ENCODE results near the gene IL3RA. TPM values are rescaled to one million over a fixed set of nuclear protein-coding genes. Genes with fewer than 3 reads are reported as not detected.

IL3RA gene
- polyA plus RNA-seq, 1 donor (not counting 4 experiments of a cell fraction or from before 2014, with no cell fraction given): not detected

GRCh38 chrX:1427756-1428155 is 91.2 kb downstream of the IL3RA start:
- Histone ChIP-seq H2AFZ (ENCODE audit: control insufficient read depth, low read length) (no peak overlapping the region), H3K4me1 (ENCODE audit: control insufficient read depth, extremely low read depth, insufficient read depth, low read length) (no peaks in the 10 kb centered on the region), H3K27ac (ENCODE audit: control insufficient read depth, insufficient read depth, low read length) (no peak overlapping the region), H3K79me2 (ENCODE audit: control insufficient read depth, insufficient read depth, low read length) (no peaks in the 10 kb centered on the region), H3K36me3 (ENCODE audit: control insufficient read depth in 2 of 2, extremely low read depth in 1 of 2, insufficient read depth in 2 of 2, low read length in 2 of 2) (peaks cover 0 to 2% of the 10 kb centered on the region in 2 experiments), H3K9me1 (ENCODE audit: control insufficient read depth, extremely low read depth, insufficient read depth, low read length) (no peaks in the 10 kb centered on the region), H3K9ac (ENCODE audit: control insufficient read depth, extremely low read depth, insufficient read depth, low read length) (no peak overlapping the region), H3K4me2 (ENCODE audit: control insufficient read depth, extremely low read depth, insufficient read depth, low read depth, low read length) (no peak overlapping the region), H3K9me3 (ENCODE audit: control insufficient read depth, low read depth, low read length) (peaks cover 2% of the 10 kb centered on the region), H3K4me3 (ENCODE audit: control insufficient read depth in 2 of 3, extremely low read depth in 1 of 3, insufficient read depth in 2 of 3, low read depth in 1 of 3, low read length in 3 of 3) (no peak overlapping the region), H4K20me1 (ENCODE audit: control insufficient read depth, extremely low read depth, insufficient read depth, low read length) (no peaks in the 10 kb centered on the region), H3K27me3 (ENCODE audit: control insufficient read depth, extremely low read depth, insufficient read depth, low read length) (no peaks in the 10 kb centered on the region)
- dilution Hi-C loops (cut with MboI; ENCODE audit: extremely low pct_ligation_motif_present, low sequenced_read_pairs): no loop called here
- no peak for TF ChIP-seq EZH2 (IDR thresholded peaks at IDR 0.05; ENCODE audit: low read length)
- TF ChIP-seq CTCF (optimal IDR thresholded peaks at IDR 0.05 in 1 of 3, IDR thresholded peaks at IDR 0.05 in 1 of 3, conservative IDR thresholded peaks at IDR 0.05 in 1 of 3; ENCODE audit: extremely low read depth in 1 of 3, insufficient read depth in 2 of 3, low read length in 3 of 3): no peak
- no peak for FAIRE-seq
- no peak for DNase-seq (ENCODE audit: low read depth, low spot score)

- Histone ChIP-seq H3K79me2 (ENCODE audit: control insufficient read depth, insufficient read depth, low read length) (no peaks in the 10 kb centered on the region), H3K27me3 (ENCODE audit: control insufficient read depth, extremely low read depth, insufficient read depth, low read length) (no peaks in the 10 kb centered on the region), H3K9ac (ENCODE audit: control insufficient read depth, extremely low read depth, insufficient read depth, low read length) (no peak overlapping the region), H4K20me1 (ENCODE audit: control insufficient read depth, extremely low read depth, insufficient read depth, low read length) (no peaks in the 10 kb centered on the region), H3K9me3 (ENCODE audit: control insufficient read depth, low read depth, low read length) (no peaks in the 10 kb centered on the region), H2AFZ (ENCODE audit: control insufficient read depth, low read length) (no peak overlapping the region), H3K4me3 (ENCODE audit: control insufficient read depth in 2 of 3, extremely low read depth in 1 of 3, insufficient read depth in 2 of 3, low read depth in 1 of 3, low read length in 3 of 3) (no peak overlapping the region), H3K9me1 (ENCODE audit: control insufficient read depth, extremely low read depth, insufficient read depth, low read length) (no peaks in the 10 kb centered on the region), H3K27ac (ENCODE audit: control insufficient read depth, insufficient read depth, low read length) (no peak overlapping the region), H3K4me2 (ENCODE audit: control insufficient read depth, extremely low read depth, insufficient read depth, low read depth, low read length) (no peak overlapping the region), H3K36me3 (ENCODE audit: control insufficient read depth in 2 of 2, extremely low read depth in 1 of 2, insufficient read depth in 2 of 2, low read length in 2 of 2) (peaks cover 0 to 11% of the 10 kb centered on the region in 2 experiments), H3K4me1 (ENCODE audit: control insufficient read depth, extremely low read depth, insufficient read depth, low read length) (no peaks in the 10 kb centered on the region)
- no peak for DNase-seq (ENCODE audit: low read depth, low spot score)
- TF ChIP-seq EZH2 (IDR thresholded peaks at IDR 0.05; ENCODE audit: low read length): no peak
- no peak for TF ChIP-seq CTCF (optimal IDR thresholded peaks at IDR 0.05 in 1 of 3, IDR thresholded peaks at IDR 0.05 in 1 of 3, conservative IDR thresholded peaks at IDR 0.05 in 1 of 3; ENCODE audit: extremely low read depth in 1 of 3, insufficient read depth in 2 of 3, low read length in 3 of 3)
- FAIRE-seq: no peak
- dilution Hi-C loops (cut with MboI; ENCODE audit: extremely low pct_ligation_motif_present, low sequenced_read_pairs): no loop called here
These were observed 93.9 kb downstream of the IL3RA start for GRCh38 chrX:1430451-1430850.

Small RNA genes within 50 kb of the gene (small RNA-seq; reads per million reads assigned to genes)
- gene MIR3690 (ENCODE audit: insufficient read length in 3 of 3, low read depth in 3 of 3, low replicate concordance in 1 of 3) (0 reads per million in 3 experiments), gene RNA5SP498 (ENCODE audit: insufficient read length in 3 of 3, low read depth in 3 of 3, low replicate concordance in 1 of 3) (0 reads per million in 3 experiments)

Other genes with a start within 250 kb of the IL3RA start
- gene CRLF2, start 124.1 kb upstream of the IL3RA start, polyA plus RNA-seq: not detected in 3 replicates
- 0.08 to 0.15 TPM (median 0.13 TPM) in 3 replicates for gene CSF2RA, start 68.0 kb upstream of the IL3RA start, polyA plus RNA-seq
- gene SLC25A6, start 55.3 kb downstream of the IL3RA start, polyA plus RNA-seq: 179 to 351 TPM (median 187 TPM) in 3 replicates
- 13.8 to 16.3 TPM (median 15.2 TPM) in 3 replicates for gene ASMTL, start 116.1 kb downstream of the IL3RA start, polyA plus RNA-seq
- gene P2RY8, start 200.4 kb downstream of the IL3RA start, polyA plus RNA-seq: not detected in 3 replicates